GM23338 (cell line): ENCODE data around the gene SHISA8.

Source experiments
- CREB1 ChIP-seq: fragments of 250-450 bp; sonication (Bioruptor Pico); IDR thresholded peaks from 2 replicates; pipeline ENCODE4 v1.5.0; 2020; ENCODE audit warnings: low read depth, mild to moderate bottlenecking, moderate library complexity
- EZH2 ChIP-seq: fragments of 200-600 bp; sonication (generic); IDR thresholded peaks from one replicate; pipeline ENCODE4 v1.8.0; 2017; ENCODE audit warnings: antibody characterized with exemption, mild to moderate bottlenecking, low read depth; ENCODE audit not compliant: unreplicated experiment
- EZH2phosphoT487 ChIP-seq: fragments of 200-600 bp; sonication (generic); IDR thresholded peaks from one replicate; pipeline ENCODE4 v1.8.1; 2018; ENCODE audit warnings: antibody characterized with exemption; ENCODE audit not compliant: unreplicated experiment
- JUNB ChIP-seq: IDR thresholded peaks from one replicate; pipeline ENCODE4 v1.6.1; 2016; ENCODE audit warnings: antibody characterized with exemption; ENCODE audit not compliant: unreplicated experiment
- NANOG ChIP-seq: IDR thresholded peaks from 2 replicates; pipeline ENCODE4 v1.6.1; 2016; ENCODE audit warnings: antibody characterized with exemption, borderline replicate concordance
- POLR2AphosphoS5 ChIP-seq: IDR thresholded peaks from 2 replicates; pipeline ENCODE4 v1.6.1; 2016; ENCODE audit warnings: antibody characterized with exemption, low read depth
- STAT1 ChIP-seq: IDR thresholded peaks from one replicate; pipeline ENCODE4 v1.6.1; 2016; ENCODE audit warnings: antibody characterized with exemption; ENCODE audit not compliant: unreplicated experiment
- ZNF114 ChIP-seq: fragments of 250-450 bp; sonication (Bioruptor Pico); IDR thresholded peaks from 2 replicates; pipeline ENCODE4 v1.5.0; 2020; ENCODE audit warnings: mild to moderate bottlenecking, moderate library complexity
- ZNF331 ChIP-seq: fragments of 250-450 bp; sonication (Bioruptor Pico); IDR thresholded peaks from 2 replicates; pipeline ENCODE4 v1.5.0; 2020; ENCODE audit warnings: low read depth, mild to moderate bottlenecking, moderate library complexity
- TF ChIP-seq, protein P1 (sequence below): IDR thresholded peaks from one replicate; pipeline ENCODE4 v1.6.1; 2018; ENCODE audit warnings: antibody characterized with exemption; ENCODE audit not compliant: unreplicated experiment
- TF ChIP-seq, protein P2 (sequence below): IDR thresholded peaks from 2 replicates; pipeline ENCODE4 v1.6.1; 2016; ENCODE audit warnings: antibody characterized with exemption
- TF ChIP-seq, protein P3 (sequence below), 2 experiments: fragments of 200-600 bp in 1 of 2; sonication (generic) in 1 of 2; conservative IDR thresholded peaks; 2 replicates each; pipeline versions ENCODE4 v1.5.1 to v1.6.1; 2016 to 2017; ENCODE audit warnings: antibody characterized with exemption in 2 of 2, low read depth in 2 of 2, mild to moderate bottlenecking in 2 of 2, moderate library complexity in 1 of 2
- TF ChIP-seq, protein P4 (sequence below): fragments of 250-450 bp; sonication (Bioruptor Pico); IDR thresholded peaks from 2 replicates; pipeline ENCODE4 v1.5.0; 2020; ENCODE audit warnings: mild to moderate bottlenecking, moderate library complexity

DNA sequence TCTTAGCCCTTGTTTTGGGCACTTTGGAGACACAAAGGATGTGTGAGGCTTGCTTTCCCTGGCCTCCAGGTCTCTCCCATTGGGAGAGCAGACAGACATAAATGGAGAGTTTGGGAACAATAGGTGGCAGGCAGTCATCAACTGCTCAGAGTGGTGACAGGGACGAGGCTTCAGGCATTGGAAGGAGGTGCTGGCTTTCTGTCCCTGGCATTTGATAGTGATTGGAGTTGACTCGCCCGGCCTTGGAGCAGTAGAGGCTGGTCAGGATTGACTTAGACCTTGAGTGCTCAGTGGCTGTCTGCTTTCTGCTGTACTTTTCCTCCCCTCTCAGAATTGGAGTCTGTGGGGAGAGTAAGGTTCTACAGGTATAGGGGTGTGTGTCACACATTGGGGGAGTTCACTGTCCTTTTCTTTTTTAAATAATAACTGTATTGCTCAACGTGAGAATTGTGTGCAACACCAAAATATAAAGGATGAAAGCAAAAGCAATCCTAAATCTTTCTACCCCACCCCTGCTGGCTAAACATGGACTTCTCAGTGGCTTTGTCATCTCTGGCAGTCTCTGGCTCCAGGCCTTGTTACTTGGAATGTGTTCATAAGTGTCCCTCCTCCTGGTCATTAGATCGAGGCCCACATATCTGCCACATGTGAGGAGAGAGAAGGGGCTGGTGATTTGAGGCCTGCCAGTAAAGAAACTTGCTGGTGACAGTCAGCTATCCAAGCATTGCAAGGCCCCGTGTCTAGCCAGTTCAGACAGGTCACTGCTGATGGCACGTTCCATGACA, 21.1 kb downstream of the SHISA8 start:
- TF ChIP-seq, protein P1, sequence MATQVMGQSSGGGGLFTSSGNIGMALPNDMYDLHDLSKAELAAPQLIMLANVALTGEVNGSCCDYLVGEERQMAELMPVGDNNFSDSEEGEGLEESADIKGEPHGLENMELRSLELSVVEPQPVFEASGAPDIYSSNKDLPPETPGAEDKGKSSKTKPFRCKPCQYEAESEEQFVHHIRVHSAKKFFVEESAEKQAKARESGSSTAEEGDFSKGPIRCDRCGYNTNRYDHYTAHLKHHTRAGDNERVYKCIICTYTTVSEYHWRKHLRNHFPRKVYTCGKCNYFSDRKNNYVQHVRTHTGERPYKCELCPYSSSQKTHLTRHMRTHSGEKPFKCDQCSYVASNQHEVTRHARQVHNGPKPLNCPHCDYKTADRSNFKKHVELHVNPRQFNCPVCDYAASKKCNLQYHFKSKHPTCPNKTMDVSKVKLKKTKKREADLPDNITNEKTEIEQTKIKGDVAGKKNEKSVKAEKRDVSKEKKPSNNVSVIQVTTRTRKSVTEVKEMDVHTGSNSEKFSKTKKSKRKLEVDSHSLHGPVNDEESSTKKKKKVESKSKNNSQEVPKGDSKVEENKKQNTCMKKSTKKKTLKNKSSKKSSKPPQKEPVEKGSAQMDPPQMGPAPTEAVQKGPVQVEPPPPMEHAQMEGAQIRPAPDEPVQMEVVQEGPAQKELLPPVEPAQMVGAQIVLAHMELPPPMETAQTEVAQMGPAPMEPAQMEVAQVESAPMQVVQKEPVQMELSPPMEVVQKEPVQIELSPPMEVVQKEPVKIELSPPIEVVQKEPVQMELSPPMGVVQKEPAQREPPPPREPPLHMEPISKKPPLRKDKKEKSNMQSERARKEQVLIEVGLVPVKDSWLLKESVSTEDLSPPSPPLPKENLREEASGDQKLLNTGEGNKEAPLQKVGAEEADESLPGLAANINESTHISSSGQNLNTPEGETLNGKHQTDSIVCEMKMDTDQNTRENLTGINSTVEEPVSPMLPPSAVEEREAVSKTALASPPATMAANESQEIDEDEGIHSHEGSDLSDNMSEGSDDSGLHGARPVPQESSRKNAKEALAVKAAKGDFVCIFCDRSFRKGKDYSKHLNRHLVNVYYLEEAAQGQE = no peak
- TF ChIP-seq, protein P2, sequence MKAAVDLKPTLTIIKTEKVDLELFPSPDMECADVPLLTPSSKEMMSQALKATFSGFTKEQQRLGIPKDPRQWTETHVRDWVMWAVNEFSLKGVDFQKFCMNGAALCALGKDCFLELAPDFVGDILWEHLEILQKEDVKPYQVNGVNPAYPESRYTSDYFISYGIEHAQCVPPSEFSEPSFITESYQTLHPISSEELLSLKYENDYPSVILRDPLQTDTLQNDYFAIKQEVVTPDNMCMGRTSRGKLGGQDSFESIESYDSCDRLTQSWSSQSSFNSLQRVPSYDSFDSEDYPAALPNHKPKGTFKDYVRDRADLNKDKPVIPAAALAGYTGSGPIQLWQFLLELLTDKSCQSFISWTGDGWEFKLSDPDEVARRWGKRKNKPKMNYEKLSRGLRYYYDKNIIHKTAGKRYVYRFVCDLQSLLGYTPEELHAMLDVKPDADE = no peak
- no peak for TF ChIP-seq JUNB
- no peak for TF ChIP-seq POLR2AphosphoS5
- no peak for TF ChIP-seq EZH2
- TF ChIP-seq, protein P3, sequence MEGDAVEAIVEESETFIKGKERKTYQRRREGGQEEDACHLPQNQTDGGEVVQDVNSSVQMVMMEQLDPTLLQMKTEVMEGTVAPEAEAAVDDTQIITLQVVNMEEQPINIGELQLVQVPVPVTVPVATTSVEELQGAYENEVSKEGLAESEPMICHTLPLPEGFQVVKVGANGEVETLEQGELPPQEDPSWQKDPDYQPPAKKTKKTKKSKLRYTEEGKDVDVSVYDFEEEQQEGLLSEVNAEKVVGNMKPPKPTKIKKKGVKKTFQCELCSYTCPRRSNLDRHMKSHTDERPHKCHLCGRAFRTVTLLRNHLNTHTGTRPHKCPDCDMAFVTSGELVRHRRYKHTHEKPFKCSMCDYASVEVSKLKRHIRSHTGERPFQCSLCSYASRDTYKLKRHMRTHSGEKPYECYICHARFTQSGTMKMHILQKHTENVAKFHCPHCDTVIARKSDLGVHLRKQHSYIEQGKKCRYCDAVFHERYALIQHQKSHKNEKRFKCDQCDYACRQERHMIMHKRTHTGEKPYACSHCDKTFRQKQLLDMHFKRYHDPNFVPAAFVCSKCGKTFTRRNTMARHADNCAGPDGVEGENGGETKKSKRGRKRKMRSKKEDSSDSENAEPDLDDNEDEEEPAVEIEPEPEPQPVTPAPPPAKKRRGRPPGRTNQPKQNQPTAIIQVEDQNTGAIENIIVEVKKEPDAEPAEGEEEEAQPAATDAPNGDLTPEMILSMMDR (conservative IDR thresholded peaks at IDR 0.05; ENCODE audit: low read depth in 2 of 2) = no peak
- no peak for TF ChIP-seq EZH2phosphoT487
- TF ChIP-seq CREB1 (CRISPR knock-in tag) = no peak
- TF ChIP-seq NANOG = no peak
- TF ChIP-seq ZNF331 = no peak
- no peak for TF ChIP-seq STAT1
- no peak for TF ChIP-seq ZNF114
- TF ChIP-seq, protein P4, sequence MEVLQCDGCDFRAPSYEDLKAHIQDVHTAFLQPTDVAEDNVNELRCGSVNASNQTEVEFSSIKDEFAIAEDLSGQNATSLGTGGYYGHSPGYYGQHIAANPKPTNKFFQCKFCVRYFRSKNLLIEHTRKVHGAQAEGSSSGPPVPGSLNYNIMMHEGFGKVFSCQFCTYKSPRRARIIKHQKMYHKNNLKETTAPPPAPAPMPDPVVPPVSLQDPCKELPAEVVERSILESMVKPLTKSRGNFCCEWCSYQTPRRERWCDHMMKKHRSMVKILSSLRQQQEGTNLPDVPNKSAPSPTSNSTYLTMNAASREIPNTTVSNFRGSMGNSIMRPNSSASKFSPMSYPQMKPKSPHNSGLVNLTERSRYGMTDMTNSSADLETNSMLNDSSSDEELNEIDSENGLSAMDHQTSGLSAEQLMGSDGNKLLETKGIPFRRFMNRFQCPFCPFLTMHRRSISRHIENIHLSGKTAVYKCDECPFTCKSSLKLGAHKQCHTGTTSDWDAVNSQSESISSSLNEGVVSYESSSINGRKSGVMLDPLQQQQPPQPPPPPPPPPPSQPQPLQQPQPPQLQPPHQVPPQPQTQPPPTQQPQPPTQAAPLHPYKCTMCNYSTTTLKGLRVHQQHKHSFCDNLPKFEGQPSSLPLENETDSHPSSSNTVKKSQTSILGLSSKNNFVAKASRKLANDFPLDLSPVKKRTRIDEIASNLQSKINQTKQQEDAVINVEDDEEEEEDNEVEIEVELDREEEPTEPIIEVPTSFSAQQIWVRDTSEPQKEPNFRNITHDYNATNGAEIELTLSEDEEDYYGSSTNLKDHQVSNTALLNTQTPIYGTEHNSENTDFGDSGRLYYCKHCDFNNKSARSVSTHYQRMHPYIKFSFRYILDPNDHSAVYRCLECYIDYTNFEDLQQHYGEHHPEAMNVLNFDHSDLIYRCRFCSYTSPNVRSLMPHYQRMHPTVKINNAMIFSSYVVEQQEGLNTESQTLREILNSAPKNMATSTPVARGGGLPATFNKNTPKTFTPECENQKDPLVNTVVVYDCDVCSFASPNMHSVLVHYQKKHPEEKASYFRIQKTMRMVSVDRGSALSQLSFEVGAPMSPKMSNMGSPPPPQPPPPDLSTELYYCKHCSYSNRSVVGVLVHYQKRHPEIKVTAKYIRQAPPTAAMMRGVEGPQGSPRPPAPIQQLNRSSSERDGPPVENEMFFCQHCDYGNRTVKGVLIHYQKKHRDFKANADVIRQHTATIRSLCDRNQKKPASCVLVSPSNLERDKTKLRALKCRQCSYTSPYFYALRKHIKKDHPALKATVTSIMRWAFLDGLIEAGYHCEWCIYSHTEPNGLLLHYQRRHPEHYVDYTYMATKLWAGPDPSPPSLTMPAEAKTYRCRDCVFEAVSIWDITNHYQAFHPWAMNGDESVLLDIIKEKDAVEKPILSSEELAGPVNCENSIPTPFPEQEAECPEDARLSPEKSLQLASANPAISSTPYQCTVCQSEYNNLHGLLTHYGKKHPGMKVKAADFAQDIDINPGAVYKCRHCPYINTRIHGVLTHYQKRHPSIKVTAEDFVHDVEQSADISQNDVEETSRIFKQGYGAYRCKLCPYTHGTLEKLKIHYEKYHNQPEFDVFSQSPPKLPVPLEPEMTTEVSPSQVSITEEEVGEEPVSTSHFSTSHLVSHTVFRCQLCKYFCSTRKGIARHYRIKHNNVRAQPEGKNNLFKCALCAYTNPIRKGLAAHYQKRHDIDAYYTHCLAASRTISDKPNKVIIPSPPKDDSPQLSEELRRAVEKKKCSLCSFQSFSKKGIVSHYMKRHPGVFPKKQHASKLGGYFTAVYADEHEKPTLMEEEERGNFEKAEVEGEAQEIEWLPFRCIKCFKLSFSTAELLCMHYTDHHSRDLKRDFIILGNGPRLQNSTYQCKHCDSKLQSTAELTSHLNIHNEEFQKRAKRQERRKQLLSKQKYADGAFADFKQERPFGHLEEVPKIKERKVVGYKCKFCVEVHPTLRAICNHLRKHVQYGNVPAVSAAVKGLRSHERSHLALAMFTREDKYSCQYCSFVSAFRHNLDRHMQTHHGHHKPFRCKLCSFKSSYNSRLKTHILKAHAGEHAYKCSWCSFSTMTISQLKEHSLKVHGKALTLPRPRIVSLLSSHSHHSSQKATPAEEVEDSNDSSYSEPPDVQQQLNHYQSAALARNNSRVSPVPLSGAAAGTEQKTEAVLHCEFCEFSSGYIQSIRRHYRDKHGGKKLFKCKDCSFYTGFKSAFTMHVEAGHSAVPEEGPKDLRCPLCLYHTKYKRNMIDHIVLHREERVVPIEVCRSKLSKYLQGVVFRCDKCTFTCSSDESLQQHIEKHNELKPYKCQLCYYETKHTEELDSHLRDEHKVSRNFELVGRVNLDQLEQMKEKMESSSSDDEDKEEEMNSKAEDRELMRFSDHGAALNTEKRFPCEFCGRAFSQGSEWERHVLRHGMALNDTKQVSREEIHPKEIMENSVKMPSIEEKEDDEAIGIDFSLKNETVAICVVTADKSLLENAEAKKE (CRISPR knock-in tag) = no peak
